HG03571 (cell line): ENCODE data around the gene LSMEM2.
"Not testable (repeated sequence)": the region's sequence is repeated elsewhere in the genome, so short reads cannot be mapped to it uniquely, and the experiment has no call there.

Experiments used
- ATAC-seq: cut with Tn5 transposase; IDR thresholded peaks from one replicate; pipeline ENCODE4 v1.9.1; 2021; ENCODE audit not compliant: unreplicated experiment

Gene LSMEM2

GRCh38 chr3:50278880-50279224 is at the start of gene LSMEM2:
LSMEM2 (plus strand) TSS chr3:50279087; CDS start chr3:50279114, 27 bp downstream.
- no peak for ATAC-seq

- no peak for ATAC-seq
Observed at GRCh38 chr3:50229490-50229889, 49.4 kb upstream of the LSMEM2 start.

GRCh38 chr3:50230104-50230793 is 48.6 kb upstream of the LSMEM2 start:
- no peak for ATAC-seq

- ATAC-seq = no peak
Observed at GRCh38 chr3:50230794-50231125, 48.1 kb upstream of the LSMEM2 start.

GRCh38 chr3:50231581-50231980 is 47.3 kb upstream of the LSMEM2 start:
- ATAC-seq = no peak

GRCh38 chr3:50232303-50232702 is 46.6 kb upstream of the LSMEM2 start:
- ATAC-seq = no peak

GRCh38 chr3:50233176-50233575 is 45.7 kb upstream of the LSMEM2 start:
- no peak for ATAC-seq

- ATAC-seq = peak; percentile 89
Observed at GRCh38 chr3:50235716-50236483, 43.0 kb upstream of the LSMEM2 start, which contains the start of gene GNAI2. GNAI2 (plus strand) TSS chr3:50236204; CDS start chr3:50236336, 132 bp downstream.

- ATAC-seq = no peak
Observed at GRCh38 chr3:50236484-50237132, 42.3 kb upstream of the LSMEM2 start.

GRCh38 chr3:50237133-50237651 is 41.7 kb upstream of the LSMEM2 start:
- no peak for ATAC-seq

GRCh38 chr3:50237754-50238548 is 40.9 kb upstream of the LSMEM2 start:
- ATAC-seq = peak; percentile 36

GRCh38 chr3:50238549-50239026 is 40.3 kb upstream of the LSMEM2 start:
- no peak for ATAC-seq

- ATAC-seq = no peak
Observed at GRCh38 chr3:50239649-50240048, 39.2 kb upstream of the LSMEM2 start.

GRCh38 chr3:50241163-50241562 is 37.7 kb upstream of the LSMEM2 start:
- no peak for ATAC-seq

- no peak for ATAC-seq
Observed at GRCh38 chr3:50241713-50242380, 37.0 kb upstream of the LSMEM2 start.

- ATAC-seq = no peak
Observed at GRCh38 chr3:50242381-50242770, 36.5 kb upstream of the LSMEM2 start.

- ATAC-seq = no peak
Observed at GRCh38 chr3:50242851-50243542, 35.9 kb upstream of the LSMEM2 start.

- no peak for ATAC-seq
Observed at GRCh38 chr3:50243543-50243895, 35.4 kb upstream of the LSMEM2 start.

- ATAC-seq = not testable (repeated sequence)
Observed at GRCh38 chr3:50244813-50245212, 34.1 kb upstream of the LSMEM2 start.

- ATAC-seq = no peak
Observed at GRCh38 chr3:50245251-50245745, 33.6 kb upstream of the LSMEM2 start.
